Ovary (tissue), 3 donors: ENCODE measurements around the gene SLC1A2.

ENCODE experiments used
- EP300 ChIP-seq: sonication (generic); formaldehyde crosslinking; IDR thresholded peaks from one replicate; pipeline ENCODE4 v1.6.1; 2017; ENCODE audit warnings: antibody characterized with exemption
- POLR2A ChIP-seq: fragments of 450-650 bp; IDR thresholded peaks from one replicate; pipeline ENCODE4 v1.6.1; 2017; ENCODE audit warnings: antibody characterized with exemption, mild to moderate bottlenecking, moderate library complexity
- TF ChIP-seq, protein P1 (sequence below), 3 donors: fragments of 450-650 bp in 2 of 3; fragments of 200-600 bp in 1 of 3; IDR thresholded peaks; one replicate each; pipeline versions ENCODE4 v1.5.1 to v1.8.0; 2016 to 2022; ENCODE audit warnings: antibody characterized with exemption in 3 of 3, mild to moderate bottlenecking in 1 of 3
- donor health status: DM: no; HTN: no; CAD: no.

DNA sequence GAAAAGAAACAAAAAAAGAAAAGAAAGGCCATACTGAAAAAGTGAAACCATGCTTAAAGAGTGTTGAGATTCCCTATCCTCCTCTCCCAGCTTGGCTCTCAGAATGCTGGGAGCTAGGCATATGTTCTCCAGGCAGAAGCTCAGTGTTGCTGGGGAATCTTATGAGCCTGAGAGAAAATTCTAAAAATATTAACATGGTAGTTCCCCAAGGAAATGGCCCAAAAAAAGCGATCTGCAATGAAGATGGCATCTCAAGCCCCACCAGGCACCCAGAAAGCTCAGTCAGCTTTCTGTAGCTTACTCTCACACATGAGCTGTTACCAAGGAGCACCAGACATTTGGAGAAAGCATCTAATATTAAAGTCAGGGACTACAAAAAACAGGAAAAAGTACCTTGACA lies 185.8 kb downstream of the SLC1A2 start:
- TF ChIP-seq, protein P1, sequence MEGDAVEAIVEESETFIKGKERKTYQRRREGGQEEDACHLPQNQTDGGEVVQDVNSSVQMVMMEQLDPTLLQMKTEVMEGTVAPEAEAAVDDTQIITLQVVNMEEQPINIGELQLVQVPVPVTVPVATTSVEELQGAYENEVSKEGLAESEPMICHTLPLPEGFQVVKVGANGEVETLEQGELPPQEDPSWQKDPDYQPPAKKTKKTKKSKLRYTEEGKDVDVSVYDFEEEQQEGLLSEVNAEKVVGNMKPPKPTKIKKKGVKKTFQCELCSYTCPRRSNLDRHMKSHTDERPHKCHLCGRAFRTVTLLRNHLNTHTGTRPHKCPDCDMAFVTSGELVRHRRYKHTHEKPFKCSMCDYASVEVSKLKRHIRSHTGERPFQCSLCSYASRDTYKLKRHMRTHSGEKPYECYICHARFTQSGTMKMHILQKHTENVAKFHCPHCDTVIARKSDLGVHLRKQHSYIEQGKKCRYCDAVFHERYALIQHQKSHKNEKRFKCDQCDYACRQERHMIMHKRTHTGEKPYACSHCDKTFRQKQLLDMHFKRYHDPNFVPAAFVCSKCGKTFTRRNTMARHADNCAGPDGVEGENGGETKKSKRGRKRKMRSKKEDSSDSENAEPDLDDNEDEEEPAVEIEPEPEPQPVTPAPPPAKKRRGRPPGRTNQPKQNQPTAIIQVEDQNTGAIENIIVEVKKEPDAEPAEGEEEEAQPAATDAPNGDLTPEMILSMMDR (IDR thresholded peaks at IDR 0.05): no peak
- TF ChIP-seq EP300 (no peak), POLR2A (no peak)
